IPS-20b (cell line): Measurements from ENCODE around the gene CRLF1.
A peak's percentile ranks its signal among the peaks of the same experiment; 100 is the strongest.

Experiments
- H3K27ac ChIP-seq: one replicate; pipeline ENCODE4 v1.5.1; 2013; ENCODE audit warnings: low read length
- H3K27me3 ChIP-seq: 2 replicates; pipeline ENCODE4 v1.6.1; 2013; ENCODE audit warnings: mild to moderate bottlenecking, low read length, inconsistent platforms; ENCODE audit not compliant: insufficient read depth
- H3K36me3 ChIP-seq: 2 replicates; pipeline ENCODE4 v1.6.1; 2013; ENCODE audit warnings: low read depth, mild to moderate bottlenecking, inconsistent platforms, low read length, moderate library complexity; ENCODE audit not compliant: insufficient read depth
- H3K4me1 ChIP-seq: 2 replicates; pipeline ENCODE4 v1.6.1; 2013; ENCODE audit warnings: mild to moderate bottlenecking, control low read depth, inconsistent platforms, low read length, moderate library complexity; ENCODE audit not compliant: insufficient read depth
- H3K4me3 ChIP-seq: 2 replicates; pipeline ENCODE4 v1.5.1; 2013; ENCODE audit warnings: mild to moderate bottlenecking, low read length, inconsistent platforms
- H3K9ac ChIP-seq: 2 replicates; pipeline ENCODE4 v1.6.1; 2013; ENCODE audit warnings: low read depth, mild to moderate bottlenecking, inconsistent platforms, low read length, moderate library complexity
- H3K9me3 ChIP-seq: 2 replicates; pipeline ENCODE4 v1.6.1; 2013; ENCODE audit warnings: mild to moderate bottlenecking, low read depth, low read length, inconsistent platforms; ENCODE audit not compliant: insufficient read depth

The CRLF1 gene

DNA sequence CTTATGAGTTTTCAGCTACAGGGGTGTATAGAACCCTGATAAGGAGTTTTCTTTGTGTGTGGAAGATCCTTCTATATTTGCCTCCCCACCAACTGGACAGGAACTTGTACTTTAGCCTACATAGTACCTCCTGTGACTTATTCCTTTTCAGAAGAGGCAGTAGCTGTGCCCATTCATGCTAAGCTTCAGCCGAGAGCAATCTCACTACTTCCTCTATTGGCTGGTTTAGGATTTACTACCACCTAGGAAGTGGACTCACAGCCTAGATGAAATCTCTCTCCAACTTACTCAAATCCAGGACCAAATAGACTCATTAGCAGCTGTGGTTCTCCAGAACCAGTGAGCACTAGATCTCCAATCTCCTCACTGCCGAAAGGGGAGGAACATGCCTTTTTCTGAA, 20.3 kb downstream of the CRLF1 start:
- Histone ChIP-seq H3K27ac (no peak overlapping the region), H3K36me3 (peaks cover 4% of the 10 kb centered on the region; the same call in 1 of the 2 replicates), H3K4me3 (no peak overlapping the region), H3K9me3 (no peaks in the 10 kb centered on the region), H3K9ac (no peak overlapping the region), H3K27me3 (no peaks in the 10 kb centered on the region), H3K4me1 (peaks cover 2% of the 10 kb centered on the region; the same call in 1 of the 2 replicates)

DNA sequence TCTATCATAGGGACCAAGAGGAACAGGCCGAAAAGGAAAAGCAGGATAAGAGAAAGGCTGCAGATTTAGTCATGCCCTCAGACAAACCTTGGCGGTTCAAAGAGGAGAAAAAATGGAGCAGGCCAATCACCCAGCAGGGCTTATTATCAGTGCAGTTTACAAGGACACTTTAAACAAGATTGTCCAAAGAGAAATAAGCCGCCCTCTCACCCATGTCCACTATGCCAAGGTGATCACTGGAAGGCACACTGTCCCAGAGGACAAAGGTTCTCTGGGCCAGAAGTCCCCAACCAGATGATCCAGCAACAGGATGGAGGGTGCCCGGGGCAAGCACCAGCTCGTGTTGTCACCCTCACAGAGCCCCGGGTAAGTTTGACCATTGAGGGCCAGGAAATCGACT, 26.3 kb downstream of the CRLF1 start:
- H3K9ac ChIP-seq, result no peak overlapping the region
- peaks cover 25% of the 10 kb centered on the region for H3K36me3 ChIP-seq
- no peak overlapping the region for H3K27ac ChIP-seq
- H3K9me3 ChIP-seq, result no peaks in the 10 kb centered on the region
- no peaks in the 10 kb centered on the region for H3K4me1 ChIP-seq
- H3K27me3 ChIP-seq, result no peaks in the 10 kb centered on the region
- no peak overlapping the region for H3K4me3 ChIP-seq

DNA sequence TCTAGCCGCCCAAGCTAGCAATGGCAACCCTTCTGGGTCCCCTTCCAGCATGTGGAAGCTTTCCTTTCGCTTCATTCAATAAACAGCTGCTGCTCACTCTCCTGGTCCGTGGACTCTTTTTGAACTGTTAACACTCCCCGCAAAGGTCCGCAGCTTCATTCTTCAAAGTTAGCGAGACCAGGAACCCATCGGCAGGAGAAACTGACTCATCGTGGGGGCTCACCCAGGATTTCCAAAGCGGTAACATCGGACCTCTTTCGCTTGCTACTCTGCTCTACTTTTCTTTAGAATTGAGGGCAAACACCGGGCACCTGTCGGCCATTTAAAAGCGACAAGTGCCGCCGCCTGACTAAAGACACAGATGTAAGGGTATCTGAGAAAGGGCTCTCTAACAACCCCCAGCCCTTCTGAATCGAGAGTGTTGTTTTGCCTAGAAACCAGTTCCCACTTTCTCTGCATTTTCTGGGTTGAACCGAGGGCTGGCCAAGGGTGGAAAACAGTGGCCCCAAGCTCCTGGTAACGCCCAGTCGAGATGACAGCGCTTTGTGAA, 29.2 kb downstream of the CRLF1 start:
- H3K27ac ChIP-seq, result no peak overlapping the region
- no peaks in the 10 kb centered on the region for H3K9me3 ChIP-seq
- H3K4me3 ChIP-seq, result no peak overlapping the region
- no peak overlapping the region for H3K9ac ChIP-seq
- peaks cover 9% of the 10 kb centered on the region; the same call in 1 of the 2 replicates for H3K4me1 ChIP-seq
- H3K36me3 ChIP-seq, result peaks cover 52% of the 10 kb centered on the region
- no peaks in the 10 kb centered on the region for H3K27me3 ChIP-seq

DNA sequence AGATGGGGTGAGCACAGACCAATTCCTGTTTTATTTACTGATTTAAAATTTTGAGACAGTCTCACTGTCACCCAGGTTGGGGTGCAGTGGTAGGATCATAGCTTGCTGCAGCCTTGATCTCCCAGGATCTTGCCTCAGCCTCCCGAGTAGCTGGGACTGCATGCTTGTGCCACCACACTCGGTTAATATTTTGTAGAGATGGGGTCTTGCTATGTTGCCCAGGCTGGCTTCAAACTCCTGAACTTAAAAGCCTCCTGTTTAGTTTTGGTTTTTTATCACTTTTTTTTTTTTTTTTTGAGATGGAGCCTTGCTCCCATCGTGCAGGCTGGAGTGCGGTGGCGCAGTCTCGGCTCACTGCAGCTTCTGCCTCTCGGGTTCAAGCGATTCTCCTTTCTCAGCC, 30.2 kb downstream of the CRLF1 start:
- H3K9me3 ChIP-seq, result no peaks in the 10 kb centered on the region
- H3K4me3 ChIP-seq, result no peak overlapping the region
- H3K4me1 ChIP-seq, result peaks cover 9% of the 10 kb centered on the region; the same call in 1 of the 2 replicates
- H3K27ac ChIP-seq, result no peak overlapping the region
- peaks cover 52% of the 10 kb centered on the region for H3K36me3 ChIP-seq
- H3K27me3 ChIP-seq, result no peaks in the 10 kb centered on the region
- no peak overlapping the region for H3K9ac ChIP-seq

DNA sequence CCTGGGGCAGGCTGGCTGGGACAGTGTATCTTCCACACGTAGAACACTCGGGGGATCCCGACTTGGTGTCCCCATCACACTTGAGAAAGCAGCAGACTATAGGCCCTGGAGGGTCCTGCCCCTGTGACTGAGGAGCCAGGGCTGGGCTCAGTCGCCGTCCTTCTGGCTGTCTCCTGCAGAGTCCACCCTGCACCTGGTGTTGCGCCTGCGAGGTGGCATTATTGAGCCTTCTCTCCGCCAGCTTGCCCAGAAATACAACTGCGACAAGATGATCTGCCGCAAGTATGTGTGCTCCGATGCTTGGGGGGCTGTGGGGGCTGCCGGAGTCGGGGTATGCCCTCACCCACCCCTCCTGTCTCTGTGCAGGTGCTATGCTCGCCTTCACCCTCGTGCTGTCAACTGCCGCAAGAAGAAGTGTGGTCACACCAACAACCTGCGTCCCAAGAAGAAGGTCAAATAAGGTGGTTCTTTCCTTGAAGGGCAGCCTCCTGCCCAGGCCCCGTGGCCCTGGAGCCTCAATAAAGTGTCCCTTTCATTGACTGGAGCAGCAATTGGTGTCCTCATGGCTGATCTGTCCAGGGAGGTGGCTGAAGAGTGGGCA, 31.8 kb downstream of the CRLF1 start:
- H3K9ac ChIP-seq, result no peak overlapping the region
- H3K4me3 ChIP-seq, result no peak overlapping the region
- no peaks in the 10 kb centered on the region for H3K9me3 ChIP-seq
- peaks cover 52% of the 10 kb centered on the region for H3K36me3 ChIP-seq
- no peak overlapping the region for H3K27ac ChIP-seq
- H3K27me3 ChIP-seq, result no peaks in the 10 kb centered on the region
- H3K4me1 ChIP-seq, result peaks cover 9% of the 10 kb centered on the region; the same call in 1 of the 2 replicates

DNA sequence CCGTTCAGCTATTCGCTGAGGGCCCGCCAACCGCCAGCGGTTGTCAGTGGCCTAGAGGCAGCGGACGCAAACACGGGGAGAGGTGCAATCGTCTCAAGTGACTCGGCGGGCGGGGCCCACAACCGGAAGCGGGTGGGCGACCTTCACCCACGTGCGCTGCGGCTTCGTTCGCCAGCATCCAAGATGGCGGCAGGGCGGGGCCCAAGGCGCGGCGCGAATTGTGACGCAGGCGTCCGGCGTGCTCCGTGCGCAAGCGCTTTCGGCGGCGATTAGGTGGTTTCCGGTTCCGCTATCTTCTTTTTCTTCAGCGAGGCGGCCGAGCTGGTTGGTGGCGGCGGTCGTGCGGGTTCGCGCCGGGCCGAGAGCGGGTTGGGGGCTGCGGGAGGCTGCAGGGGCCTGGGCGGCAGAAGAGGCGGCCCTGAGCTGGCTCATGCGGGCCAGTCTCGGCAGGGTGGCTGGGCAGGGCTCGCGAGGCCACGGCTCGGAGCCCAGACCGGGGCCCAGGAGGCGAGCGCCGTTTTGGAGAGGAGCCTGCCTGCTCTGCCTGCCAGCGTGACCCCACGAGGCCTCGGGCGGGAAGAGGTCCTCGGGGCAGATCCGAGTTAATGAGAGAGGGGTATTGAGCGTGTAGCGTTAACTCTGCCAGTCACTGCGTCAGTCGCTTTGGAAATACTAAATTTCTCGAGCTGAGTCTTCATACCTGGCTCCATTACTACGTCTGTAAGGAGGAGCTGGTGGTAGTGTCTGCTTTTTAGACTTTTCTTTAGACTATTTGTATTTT, 34.8 kb downstream of the CRLF1 start, which contains the start of gene UBA52:
TSS of gene UBA52 (plus strand) at position 294 of the 781 bp plus-strand sequence. CDS start 1,444 bp downstream, outside the sequence.
- Histone ChIP-seq H3K9me3 (no peaks in the 10 kb centered on the region), H3K4me1 (peaks cover 9% of the 10 kb centered on the region; the same call in 1 of the 2 replicates), H3K4me3 (peak within 1 kb of the TSS; percentile 100), H3K27me3 (no peaks in the 10 kb centered on the region), H3K27ac (no peak within 1 kb of the TSS), H3K36me3 (peaks cover 68% of the 10 kb centered on the region), H3K9ac (peak within 1 kb of the TSS; percentile 100)

DNA sequence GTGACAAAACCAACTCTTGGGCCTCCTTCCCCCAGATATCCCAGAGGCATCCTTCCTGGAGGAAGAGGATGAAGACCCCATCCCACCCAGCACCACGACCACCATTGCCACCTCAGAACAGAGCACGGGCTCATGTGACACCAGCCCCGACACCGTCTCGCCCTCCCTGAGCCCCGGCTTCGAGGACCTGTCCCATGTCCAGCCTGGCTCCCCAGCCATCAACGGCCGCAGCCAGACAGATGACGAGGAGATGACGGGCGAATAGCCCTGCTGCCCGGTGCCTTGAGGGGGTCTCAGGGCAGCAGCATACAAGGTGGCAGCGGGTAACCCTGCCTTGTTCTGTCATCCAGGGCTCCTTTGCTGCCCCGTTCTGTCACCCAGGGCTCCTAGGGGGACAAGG, 38.2 kb downstream of the CRLF1 start:
- Histone ChIP-seq H3K36me3 (peaks cover 66% of the 10 kb centered on the region), H3K9me3 (no peaks in the 10 kb centered on the region), H3K4me3 (no peak overlapping the region), H3K27me3 (no peaks in the 10 kb centered on the region), H3K27ac (no peak overlapping the region), H3K9ac (no peak overlapping the region), H3K4me1 (peaks cover 9% of the 10 kb centered on the region; the same call in 1 of the 2 replicates)

DNA sequence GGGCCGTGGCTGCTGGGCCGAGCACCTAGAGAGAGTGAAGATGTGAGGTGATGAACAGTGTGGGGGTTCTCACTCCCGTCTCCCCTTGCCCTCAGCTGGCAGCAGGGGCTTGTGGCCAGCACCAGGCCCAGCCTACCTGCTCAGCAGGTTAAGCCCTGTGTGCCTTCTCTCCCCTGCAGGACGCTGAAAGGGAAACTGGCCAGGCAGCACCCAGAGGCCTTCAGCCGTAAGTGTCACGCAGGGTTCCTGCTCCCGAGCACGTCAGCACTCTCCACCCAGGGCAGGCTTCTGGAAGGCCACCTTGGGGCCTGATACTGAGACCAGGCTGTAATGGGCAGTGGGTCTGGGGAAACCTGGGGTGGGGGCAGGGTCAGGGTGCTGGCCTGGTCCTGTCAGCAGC, 39.6 kb downstream of the CRLF1 start:
- Histone ChIP-seq H3K27me3 (no peaks in the 10 kb centered on the region), H3K9ac (no peak overlapping the region), H3K9me3 (no peaks in the 10 kb centered on the region), H3K27ac (no peak overlapping the region), H3K4me1 (no peaks in the 10 kb centered on the region), H3K4me3 (no peak overlapping the region), H3K36me3 (peaks cover 73% of the 10 kb centered on the region)

DNA sequence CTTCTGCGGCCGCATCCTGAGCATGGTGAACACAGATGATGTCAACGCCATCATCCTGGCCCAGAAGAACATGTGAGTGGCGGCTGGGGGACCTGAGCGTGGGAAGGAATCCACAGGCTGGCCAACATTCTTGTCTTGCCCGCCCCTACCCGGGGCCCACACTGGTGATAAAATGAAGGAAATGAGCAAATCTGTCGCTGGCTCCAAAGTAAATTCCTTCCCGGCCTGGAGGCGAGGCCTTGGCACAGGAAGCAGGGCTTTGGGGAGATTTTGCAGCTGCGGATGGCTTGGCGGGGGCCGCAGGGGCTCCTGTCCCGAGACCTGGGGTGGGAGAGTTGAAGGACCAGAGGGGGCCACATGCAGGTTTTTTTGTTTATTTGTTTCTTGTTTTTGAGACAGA, 44.5 kb downstream of the CRLF1 start:
- no peak overlapping the region for H3K27ac ChIP-seq
- H3K9me3 ChIP-seq, result no peaks in the 10 kb centered on the region
- peaks cover 4% of the 10 kb centered on the region for H3K4me1 ChIP-seq
- no peak overlapping the region for H3K4me3 ChIP-seq
- no peak overlapping the region for H3K9ac ChIP-seq
- H3K36me3 ChIP-seq, result peaks cover 56% of the 10 kb centered on the region
- no peaks in the 10 kb centered on the region for H3K27me3 ChIP-seq

DNA sequence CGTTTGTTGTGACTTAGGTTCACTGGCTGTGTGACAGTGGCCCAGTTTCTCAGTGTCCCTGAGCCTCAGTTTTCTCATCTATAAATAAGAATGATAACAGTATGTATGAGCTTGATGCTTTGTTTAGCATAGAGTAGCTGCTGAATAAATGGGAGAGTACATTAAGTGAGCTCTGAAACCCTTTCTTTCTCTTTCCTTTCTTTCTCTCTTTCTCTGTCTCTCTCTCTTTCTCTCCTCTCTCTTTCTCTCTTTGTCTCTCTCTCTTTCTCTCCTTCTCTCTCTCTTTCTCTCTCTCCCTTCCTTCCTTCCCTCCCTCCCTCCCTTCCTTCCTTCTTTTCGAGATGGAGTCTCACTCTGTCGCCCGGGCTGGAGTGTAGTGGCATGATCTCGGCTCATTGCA, 46.9 kb downstream of the CRLF1 start:
- H3K36me3 ChIP-seq, result peaks cover 33% of the 10 kb centered on the region
- H3K4me1 ChIP-seq, result peaks cover 4% of the 10 kb centered on the region
- H3K9ac ChIP-seq, result no peak overlapping the region
- no peaks in the 10 kb centered on the region for H3K27me3 ChIP-seq
- H3K27ac ChIP-seq, result no peak overlapping the region
- H3K9me3 ChIP-seq, result no peaks in the 10 kb centered on the region
- H3K4me3 ChIP-seq, result no peak overlapping the region

DNA sequence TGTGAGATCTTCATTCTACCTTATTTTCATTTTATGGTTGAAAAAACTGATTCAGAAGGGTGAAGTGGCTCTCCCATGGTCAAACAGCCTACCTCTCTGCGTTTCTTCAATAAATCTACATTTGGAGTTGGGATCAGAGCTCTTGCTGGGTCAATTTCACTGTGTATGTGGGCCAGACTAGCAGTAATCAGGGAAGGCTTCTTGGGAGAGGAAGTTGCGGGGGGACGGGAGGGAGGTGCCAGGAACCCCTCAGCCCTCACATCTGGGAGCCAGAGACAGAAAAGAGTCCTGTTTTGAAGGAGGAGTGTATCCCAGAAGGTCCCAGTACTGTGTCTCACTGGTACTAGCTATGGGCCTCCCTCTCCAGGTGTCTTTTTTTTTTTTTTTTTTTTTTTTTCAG, 48.0 kb downstream of the CRLF1 start:
- no peaks in the 10 kb centered on the region for H3K9me3 ChIP-seq
- H3K27ac ChIP-seq, result no peak overlapping the region
- H3K36me3 ChIP-seq, result peaks cover 22% of the 10 kb centered on the region
- no peaks in the 10 kb centered on the region for H3K27me3 ChIP-seq
- H3K4me3 ChIP-seq, result peak overlapping the region; percentile 90
- H3K4me1 ChIP-seq, result peaks cover 4% of the 10 kb centered on the region
- H3K9ac ChIP-seq, result peak overlapping the region; percentile 76; the same call in 1 of the 2 replicates

DNA sequence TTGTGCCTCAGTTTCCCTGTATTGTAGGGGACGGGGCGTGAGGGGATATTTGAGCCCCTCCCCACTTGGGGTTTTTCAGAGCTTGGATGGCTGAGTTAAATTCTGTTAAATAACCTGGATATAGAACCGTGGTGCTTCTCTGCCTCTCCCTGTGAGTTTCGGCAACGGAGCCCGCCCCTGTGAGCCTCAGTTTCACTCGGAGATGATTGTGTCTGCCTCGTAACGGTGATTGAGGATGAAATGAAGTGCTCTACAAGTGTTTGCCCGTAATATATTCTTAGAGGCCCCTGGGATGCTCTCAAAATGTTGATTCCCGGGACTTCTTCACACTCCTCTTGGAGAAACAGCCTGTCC, 48.4 kb downstream of the CRLF1 start:
- peaks cover 18% of the 10 kb centered on the region; the same call in 1 of the 2 replicates for H3K36me3 ChIP-seq
- peak overlapping the region; percentile 90 for H3K4me3 ChIP-seq
- H3K4me1 ChIP-seq, result peaks cover 4% of the 10 kb centered on the region
- H3K9me3 ChIP-seq, result no peaks in the 10 kb centered on the region
- peak overlapping the region; percentile 76; the same call in 1 of the 2 replicates for H3K9ac ChIP-seq
- no peaks in the 10 kb centered on the region for H3K27me3 ChIP-seq
- H3K27ac ChIP-seq, result no peak overlapping the region
